SK-N-SH (cell line): ENCODE measurements around the gene ZFHX3. TPM values are rescaled to one million over a fixed set of nuclear protein-coding genes. Genes with fewer than 3 reads are reported as not detected.

Source experiments
- CTCF ChIA-PET: fragments of 300-600, 350-600 bp; formaldehyde crosslinking; extraction: SDS; loops from one replicate; lab custom pipeline; 2021; lab: Yijun Ruan, JAX
- POLR2A ChIA-PET: fragments of 350-600 bp; sonication (Branson Sonifier 250); formaldehyde crosslinking; extraction: SDS; loops from one replicate; lab custom pipeline; 2020; ENCODE audit warnings: antibody characterized with exemption, inconsistent platforms; lab: Yijun Ruan, JAX
- DNase-seq: peaks from one replicate; pipeline ENCODE4 v3.0.0; 2012
- H2AFZ ChIP-seq: fragments of 200-600 bp; sonication (generic); 2 replicates; pipeline ENCODE4 v1.8.1; 2016; ENCODE audit warnings: antibody characterized with exemption, mild to moderate bottlenecking, low read depth
- H3F3A ChIP-seq: fragments of 200-600 bp; sonication (generic); replicated peaks from 2 replicates; pipeline ENCODE3; 2016; ENCODE audit warnings: antibody characterized with exemption, mild to moderate bottlenecking; ENCODE audit not compliant: insufficient read depth
- H3K27ac ChIP-seq, 2 experiments: fragments of 200-500 bp in 1 of 2; fragments of 200-600 bp in 1 of 2; sonication (Bioruptor generic) in 1 of 2; sonication (generic), shearing (Covaris generic) in 1 of 2; 2 replicates each; pipeline versions ENCODE4 v1.5.1 to v1.6.1; 2014 to 2016; ENCODE audit warnings: low read depth in 2 of 2, inconsistent platforms in 1 of 2, low read length in 1 of 2, mild to moderate bottlenecking in 1 of 2, mixed read lengths in 1 of 2
- H3K27me3 ChIP-seq: fragments of 200-600 bp; sonication (generic), shearing (Covaris generic); 2 replicates; pipeline ENCODE4 v1.6.1; 2016; ENCODE audit warnings: mixed run types; ENCODE audit not compliant: insufficient read depth
- H3K36me3 ChIP-seq, 2 experiments: fragments of 200-500 bp in 1 of 2; fragments of 200-600 bp in 1 of 2; sonication (Bioruptor generic) in 1 of 2; sonication (generic) in 1 of 2; replicated peaks in 1 of 2; 2 replicates each; pipeline versions ENCODE3 to v1.5.1; 2014 to 2016; ENCODE audit warnings: low read length in 1 of 2, mild to moderate bottlenecking in 1 of 2; ENCODE audit not compliant: insufficient read depth in 2 of 2, control insufficient read depth in 1 of 2
- H3K4me1 ChIP-seq, 2 experiments: fragments of 200-500 bp in 1 of 2; fragments of 200-600 bp in 1 of 2; sonication (Bioruptor generic) in 1 of 2; sonication (generic), shearing (Covaris generic) in 1 of 2; 2 replicates each; pipeline versions ENCODE4 v1.5.1 to v1.6.1; 2014 to 2016; ENCODE audit warnings: low read depth in 1 of 2, low read length in 1 of 2, mixed run types in 1 of 2; ENCODE audit not compliant: insufficient read depth in 2 of 2, control insufficient read depth in 1 of 2
- H3K4me2 ChIP-seq: fragments of 200-600 bp; sonication (generic), shearing (Covaris generic); 2 replicates; pipeline ENCODE4 v1.6.1; 2017; ENCODE audit warnings: mixed run types
- H3K4me3 ChIP-seq, 2 experiments: fragments of 200-500 bp in 1 of 2; fragments of 200-600 bp in 1 of 2; sonication (Bioruptor generic) in 1 of 2; sonication (generic), shearing (Covaris generic) in 1 of 2; 2 replicates each; pipeline versions ENCODE4 v1.5.1 to v1.8.1; 2014 to 2016; ENCODE audit warnings: low read depth in 2 of 2, inconsistent platforms in 1 of 2, low read length in 1 of 2, mild to moderate bottlenecking in 1 of 2, mixed read lengths in 1 of 2, moderate library complexity in 1 of 2
- H3K79me2 ChIP-seq: fragments of 200-600 bp; sonication (generic); 2 replicates; pipeline ENCODE4 v1.8.1; 2017; ENCODE audit warnings: mild to moderate bottlenecking; ENCODE audit not compliant: insufficient read depth
- H3K9ac ChIP-seq: fragments of 200-600 bp; sonication (generic); 2 replicates; pipeline ENCODE4 v1.6.1; 2017; ENCODE audit warnings: mixed run types
- H3K9me2 ChIP-seq: fragments of 200-600 bp; sonication (generic); 2 replicates; pipeline ENCODE4 v1.6.1; 2017; ENCODE audit warnings: mixed run types
- H3K9me3 ChIP-seq: fragments of 200-600 bp; sonication (generic); 2 replicates; pipeline ENCODE4 v1.6.1; 2017; ENCODE audit warnings: mixed run types, mild to moderate bottlenecking, moderate library complexity
- H4K20me1 ChIP-seq: fragments of 200-600 bp; sonication (generic); 2 replicates; pipeline ENCODE4 v1.6.1; 2017; ENCODE audit warnings: mild to moderate bottlenecking, mixed run types; ENCODE audit not compliant: insufficient read depth
- CTCF ChIP-seq: fragments of 200-600 bp; sonication (generic); IDR thresholded peaks from 2 replicates; pipeline ENCODE4 v1.6.1; 2017; ENCODE audit warnings: antibody characterized with exemption, mild to moderate bottlenecking, moderate library complexity
- ELF1 ChIP-seq: IDR thresholded peaks from 2 replicates; pipeline ENCODE4 v1.4.0; 2012
- FOXM1 ChIP-seq: IDR thresholded peaks from 2 replicates; pipeline ENCODE4 v1.4.0; 2012; ENCODE audit warnings: low read depth, mild to moderate bottlenecking
- GATA2 ChIP-seq: sonication (generic); formaldehyde crosslinking; IDR thresholded peaks from 2 replicates; pipeline ENCODE4 v1.5.0; 2020; ENCODE audit warnings: mild to moderate bottlenecking, missing genetic modification reagents
- IRF3 ChIP-seq: fragments of 150-350 bp; IDR thresholded peaks from 2 replicates; pipeline ENCODE4 v1.6.1; 2016; ENCODE audit warnings: mild to moderate bottlenecking, low read depth, low read length
- JUND ChIP-seq: IDR thresholded peaks from 2 replicates; pipeline ENCODE4 v1.4.0; 2012
- MXI1 ChIP-seq: IDR thresholded peaks from 2 replicates; pipeline ENCODE4 v1.6.1; 2012; ENCODE audit warnings: mild to moderate bottlenecking, low read depth, low read length, improper control_type of control experiment
- NFIC ChIP-seq: IDR thresholded peaks from 2 replicates; pipeline ENCODE4 v1.4.0; 2012; ENCODE audit warnings: borderline replicate concordance
- NRF1 ChIP-seq: IDR thresholded peaks from 2 replicates; pipeline ENCODE4 v1.6.1; 2012; ENCODE audit warnings: low read depth, mild to moderate bottlenecking, low read length
- PBX3 ChIP-seq: IDR thresholded peaks from 2 replicates; pipeline ENCODE4; 2012
- POLR2AphosphoS5 ChIP-seq: IDR thresholded peaks from 2 replicates; pipeline ENCODE4 v1.6.1; 2012; ENCODE audit warnings: low read depth, low read length
- RCOR1 ChIP-seq: fragments of 150-350 bp; IDR thresholded peaks from 2 replicates; pipeline ENCODE4 v1.6.1; 2017; ENCODE audit warnings: antibody characterized with exemption, low read length
- TEAD4 ChIP-seq: IDR thresholded peaks from 2 replicates; pipeline ENCODE4 v1.4.0; 2012; ENCODE audit warnings: mild to moderate bottlenecking, borderline replicate concordance; ENCODE audit not compliant: insufficient read depth
- USF1 ChIP-seq: IDR thresholded peaks from 2 replicates; pipeline ENCODE4 v1.4.0; 2012; ENCODE audit warnings: low read depth, borderline replicate concordance
- YY1 ChIP-seq: IDR thresholded peaks from 2 replicates; pipeline ENCODE4 v1.4.0; 2012; ENCODE audit warnings: low read depth, mild to moderate bottlenecking
- ZBTB33 ChIP-seq: IDR thresholded peaks from 2 replicates; pipeline ENCODE4 v1.4.0; 2012; ENCODE audit warnings: low read depth, borderline replicate concordance
- WGBS: methylation state at CpG from one replicate; pipeline ENCODE4 v1.1.6; 2017; ENCODE audit warnings: low lambda C conversion rate; 5-methylcytosine and 5-hydroxymethylcytosine counted together
- polyA plus RNA-seq, 3 experiments: library from polyadenylated mRNA; depleted of rRNA; stranded (reverse); fragments of >200 nt; gene quantifications; 2 replicates each; pipeline ENCODE4 v1.2.3, GENCODE V29; 2012

ZFHX3 gene
- polyA plus RNA-seq, 1 of the 3 experiments (the other 2 are of a cell fraction): 2.0 TPM

- no peak overlapping the region for H3K9ac ChIP-seq
- WGBS: 78% methylated on average over 5 of the region's 7 CpGs
- POLR2A ChIA-PET: interaction anchor here (1.3 kb wide), 1 partner anchor 23 kb away, joined by 3 read pairs; no protein-coding TSS in a partner anchor
- peaks cover 89% of the 10 kb centered on the region for H3K79me2 ChIP-seq
- peaks cover 17 to 26% of the 10 kb centered on the region in 2 experiments for H3K36me3 ChIP-seq
- H2AFZ ChIP-seq: no peak overlapping the region
- no peak overlapping the region for H3K27ac ChIP-seq
- peaks cover 41% of the 10 kb centered on the region for H4K20me1 ChIP-seq
- H3K9me3 ChIP-seq: no peaks in the 10 kb centered on the region
- DNase-seq: no peak
- no peak overlapping the region for H3K4me3 ChIP-seq
- CTCF ChIA-PET: interaction anchor here (0.6 to 1.8 kb wide), 4 partner anchors 17 to 401 kb away, joined by 3 to 4 read pairs (median 3); no protein-coding TSS in a partner anchor
- no peak for TF ChIP-seq USF1
- no peak for TF ChIP-seq ZBTB33
- no peak for TF ChIP-seq JUND
- no peak for TF ChIP-seq CTCF
- TF ChIP-seq NRF1: no peak
- TF ChIP-seq MXI1: no peak
- TF ChIP-seq PBX3: no peak
- TF ChIP-seq GATA2 (CRISPR knock-in tag): no peak
- H3K4me2 ChIP-seq: no peak overlapping the region
- no peaks in the 10 kb centered on the region for H3F3A ChIP-seq
- H3K4me1 ChIP-seq: peaks cover 0 to 43% of the 10 kb centered on the region in 2 experiments; a peak in 2 of 4 replicates
- no peaks in the 10 kb centered on the region for H3K9me2 ChIP-seq
- H3K27me3 ChIP-seq: no peaks in the 10 kb centered on the region
These were observed 103.0 kb downstream of the ZFHX3 start for GRCh38 chr16:72944757-72945485.

GRCh38 chr16:72942021-72942420 lies 105.9 kb downstream of the ZFHX3 start:
- CTCF ChIA-PET: no interaction called here
- H3K9me3 ChIP-seq: no peaks in the 10 kb centered on the region
- H3F3A ChIP-seq: peaks cover 4% of the 10 kb centered on the region
- H2AFZ ChIP-seq: no peak overlapping the region
- H3K4me2 ChIP-seq: no peak overlapping the region
- TF ChIP-seq POLR2AphosphoS5: no peak
- no peak for TF ChIP-seq YY1
- TF ChIP-seq ZBTB33: no peak
- no peak for TF ChIP-seq NFIC
- no peak for TF ChIP-seq NRF1
- TF ChIP-seq IRF3: no peak
- TF ChIP-seq TEAD4: no peak
- TF ChIP-seq RCOR1: no peak
- TF ChIP-seq ELF1: no peak
- TF ChIP-seq FOXM1: no peak
- TF ChIP-seq, all 33 proteins: peak for 0
- Histone ChIP-seq H3K9me2 (no peaks in the 10 kb centered on the region), H3K4me1 (peaks cover 15 to 42% of the 10 kb centered on the region in 2 experiments; a peak in 3 of 4 replicates), H4K20me1 (peaks cover 51% of the 10 kb centered on the region), H3K27me3 (no peaks in the 10 kb centered on the region), H3K4me3 (no peak overlapping the region), H3K79me2 (peaks cover 98% of the 10 kb centered on the region), H3K36me3 (peaks cover 0 to 13% of the 10 kb centered on the region in 2 experiments), H3K27ac (no peak overlapping the region), H3K9ac (no peak overlapping the region)
- no peak for DNase-seq
- POLR2A ChIA-PET: no interaction called here
- 95% methylated on average over 7 of the region's 7 CpGs for WGBS
